Esophagus muscularis mucosa (tissue), 4 donors: ENCODE measurements around the gene RSRC1. TPM values are rescaled to one million over a fixed set of nuclear protein-coding genes. Genes with fewer than 3 reads are reported as not detected.
"Not testable (repeated sequence)": the region's sequence is repeated elsewhere in the genome, so short reads cannot be mapped to it uniquely, and the experiment has no call there.

Source experiments
- DNase-seq: peaks from one replicate; pipeline ENCODE4 v3.0.0-alpha.2; 2017; ENCODE audit errors: extremely low spot score
- H3K27ac ChIP-seq, 4 donors: fragments of 200-600 bp; sonication (generic); replicated peaks in 1 of 4; 1 replicate in 3 of 4; 2 replicates in 1 of 4; pipeline ENCODE4 v1.5.1; 2016 to 2019; ENCODE audit warnings: mild to moderate bottlenecking in 1 of 4
- H3K27me3 ChIP-seq, 4 donors: fragments of 200-600 bp; sonication (generic); one replicate each; pipeline versions ENCODE4 v1.5.1 to v1.6.0; 2016 to 2019
- H3K36me3 ChIP-seq, 4 donors: fragments of 200-600 bp; sonication (generic); one replicate each; pipeline ENCODE4 v1.5.1; 2016 to 2019
- H3K4me1 ChIP-seq, 4 donors: fragments of 200-600 bp; sonication (generic); one replicate each; pipeline ENCODE4 v1.5.1; 2016 to 2019
- H3K4me3 ChIP-seq, 4 donors: fragments of 200-600 bp; sonication (generic); 1 replicate in 2 of 4; 2 replicates in 2 of 4; pipeline ENCODE4 v1.5.1; 2016 to 2019; ENCODE audit warnings: mild to moderate bottlenecking in 4 of 4, moderate library complexity in 1 of 4
- H3K9me3 ChIP-seq, 4 donors: fragments of 200-600 bp; sonication (generic); 1 replicate in 3 of 4; 2 replicates in 1 of 4; pipeline ENCODE4 v1.5.1; 2016 to 2019
- EP300 ChIP-seq: sonication (generic); formaldehyde crosslinking; IDR thresholded peaks from one replicate; pipeline ENCODE4 v1.6.1; 2017; ENCODE audit warnings: antibody characterized with exemption
- POLR2A ChIP-seq: fragments of 450-650 bp; IDR thresholded peaks from one replicate; pipeline ENCODE4 v1.6.1; 2017; ENCODE audit warnings: antibody characterized with exemption, moderate library complexity, mild to moderate bottlenecking, low read depth
- POLR2AphosphoS5 ChIP-seq, 2 donors: sonication (generic); formaldehyde crosslinking; IDR thresholded peaks; one replicate each; pipeline ENCODE4 v1.6.1; 2017; ENCODE audit warnings: antibody characterized with exemption in 2 of 2
- WGBS: methylation state at CpG from one replicate; pipeline ENCODE4 v1.1.5; 2018; 5-methylcytosine and 5-hydroxymethylcytosine counted together
- intact Hi-C: fragments of 100-400 bp; cut with DNase I; formaldehyde crosslinking; loops from one replicate; pipeline ENCODE4 v1.15.1; 2023
- total RNA-seq, 4 donors: library from RNA; depleted of rRNA; stranded (reverse); fragments of >200 nt; gene quantifications; one replicate each; pipeline versions ENCODE4 v1.1.0 to v1.2.1, GENCODE V29; 2016
- TF ChIP-seq, protein P1 (sequence below), 3 experiments: fragments of 200-600 bp in 2 of 3; fragments of 450-650 bp in 1 of 3; sonication (generic) in 2 of 3; IDR thresholded peaks; one replicate each; pipeline ENCODE4 v1.5.1; 2017 to 2019; ENCODE audit warnings: antibody characterized with exemption in 3 of 3, mild to moderate bottlenecking in 2 of 3, moderate library complexity in 1 of 3

Gene RSRC1
- total RNA-seq, 4 donors from 2014 or later: 33.1 to 57.3 (median 40.6) TPM

DNA sequence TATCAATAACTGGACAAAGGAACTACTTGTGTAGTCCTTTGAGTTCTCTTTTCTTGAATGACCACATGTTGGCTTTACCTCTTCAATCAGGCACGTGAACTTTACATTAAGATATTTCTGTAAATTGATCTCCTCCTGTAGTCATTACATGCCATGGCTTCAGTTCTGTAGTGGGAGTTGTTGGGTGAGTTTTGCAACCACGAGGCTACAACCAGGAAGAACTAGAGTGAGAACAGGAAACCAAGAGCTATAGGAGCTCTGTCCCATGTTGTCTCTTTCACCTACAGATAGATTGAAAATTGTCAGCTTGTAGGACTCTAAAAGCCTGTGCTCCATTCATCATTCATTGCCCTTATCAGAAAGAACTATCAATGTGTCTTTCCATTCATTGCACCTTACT is 2.0 kb downstream of the RSRC1 start:
- WGBS: 84% methylated on average over 2 of the region's 2 CpGs
- no peaks in the 10 kb centered on the region for H3K36me3 ChIP-seq
- H3K4me1 ChIP-seq: peaks cover 17 to 34% (median 26%) of the 10 kb centered on the region in 4 donors
- TF ChIP-seq POLR2AphosphoS5 (IDR thresholded peaks at IDR 0.05) (no peak), EP300 (no peak), POLR2A (no peak)
- TF ChIP-seq, protein P1, sequence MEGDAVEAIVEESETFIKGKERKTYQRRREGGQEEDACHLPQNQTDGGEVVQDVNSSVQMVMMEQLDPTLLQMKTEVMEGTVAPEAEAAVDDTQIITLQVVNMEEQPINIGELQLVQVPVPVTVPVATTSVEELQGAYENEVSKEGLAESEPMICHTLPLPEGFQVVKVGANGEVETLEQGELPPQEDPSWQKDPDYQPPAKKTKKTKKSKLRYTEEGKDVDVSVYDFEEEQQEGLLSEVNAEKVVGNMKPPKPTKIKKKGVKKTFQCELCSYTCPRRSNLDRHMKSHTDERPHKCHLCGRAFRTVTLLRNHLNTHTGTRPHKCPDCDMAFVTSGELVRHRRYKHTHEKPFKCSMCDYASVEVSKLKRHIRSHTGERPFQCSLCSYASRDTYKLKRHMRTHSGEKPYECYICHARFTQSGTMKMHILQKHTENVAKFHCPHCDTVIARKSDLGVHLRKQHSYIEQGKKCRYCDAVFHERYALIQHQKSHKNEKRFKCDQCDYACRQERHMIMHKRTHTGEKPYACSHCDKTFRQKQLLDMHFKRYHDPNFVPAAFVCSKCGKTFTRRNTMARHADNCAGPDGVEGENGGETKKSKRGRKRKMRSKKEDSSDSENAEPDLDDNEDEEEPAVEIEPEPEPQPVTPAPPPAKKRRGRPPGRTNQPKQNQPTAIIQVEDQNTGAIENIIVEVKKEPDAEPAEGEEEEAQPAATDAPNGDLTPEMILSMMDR (IDR thresholded peaks at IDR 0.05): no peak
- DNase-seq: no peak
- H3K9me3 ChIP-seq: no peaks in the 10 kb centered on the region
- H3K27me3 ChIP-seq: peaks cover 0 to 24% (median 19%) of the 10 kb centered on the region in 4 donors
- no peak overlapping the region for H3K27ac ChIP-seq
- intact Hi-C loops: no loop called here
- no peak overlapping the region for H3K4me3 ChIP-seq

GRCh38 chr3:158113595-158113994 is 3.7 kb downstream of the RSRC1 start:
- H3K36me3 ChIP-seq, H3K27ac ChIP-seq, H3K4me3 ChIP-seq, H3K27me3 ChIP-seq, intact Hi-C loops, DNase-seq, H3K9me3 ChIP-seq: not testable (repeated sequence)
- peaks cover 13 to 26% (median 19%) of the 10 kb centered on the region in 4 donors for H3K4me1 ChIP-seq
- WGBS: 100% methylated on average over 2 of the region's 2 CpGs

- H3K4me3 ChIP-seq: no peak overlapping the region
- TF ChIP-seq, protein P1 (IDR thresholded peaks at IDR 0.05): no peak
- TF ChIP-seq POLR2A (no peak), EP300 (no peak), POLR2AphosphoS5 (IDR thresholded peaks at IDR 0.05) (no peak)
- no peak for DNase-seq
- H3K4me1 ChIP-seq: no peaks in the 10 kb centered on the region
- intact Hi-C loops: no loop called here
- no peak overlapping the region for H3K27ac ChIP-seq
- no peaks in the 10 kb centered on the region for H3K9me3 ChIP-seq
- H3K36me3 ChIP-seq: peaks cover 15 to 35% (median 25%) of the 10 kb centered on the region in 4 donors
- no peaks in the 10 kb centered on the region for H3K27me3 ChIP-seq
Measured at GRCh38 chr3:158120330-158120729, 10.4 kb downstream of the RSRC1 start.

DNA sequence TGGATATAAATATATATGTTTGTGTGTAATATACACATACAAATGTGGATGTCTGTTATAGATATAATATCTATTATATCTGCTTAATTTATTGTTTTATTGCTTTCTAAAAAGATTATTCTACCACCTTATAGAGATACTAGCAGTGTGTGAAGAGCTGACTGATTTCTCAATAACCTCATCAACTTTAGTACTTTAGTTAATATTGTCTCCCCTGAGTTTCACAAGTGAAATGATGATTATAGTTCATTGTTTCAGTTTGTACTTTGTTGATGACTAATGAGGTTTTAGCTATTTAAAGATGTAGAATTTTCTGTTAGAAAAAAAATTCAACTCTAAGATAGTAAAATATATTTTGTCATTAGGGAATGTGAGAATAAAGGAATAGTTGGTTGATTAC is 11.4 kb downstream of the RSRC1 start:
- intact Hi-C loops: no loop called here
- DNase-seq: no peak
- Histone ChIP-seq H3K27me3 (no peaks in the 10 kb centered on the region), H3K4me1 (no peaks in the 10 kb centered on the region), H3K9me3 (peaks cover 0 to 1% (median 0%) of the 10 kb centered on the region in 4 donors), H3K36me3 (peaks cover 15 to 44% (median 30%) of the 10 kb centered on the region in 4 donors), H3K4me3 (no peak overlapping the region), H3K27ac (no peak overlapping the region)
- TF ChIP-seq POLR2AphosphoS5 (IDR thresholded peaks at IDR 0.05) (no peak), EP300 (no peak), POLR2A (no peak)
- TF ChIP-seq, protein P1 (IDR thresholded peaks at IDR 0.05): no peak

GRCh38 chr3:158122721-158123120 is 12.8 kb downstream of the RSRC1 start:
- Histone ChIP-seq H3K9me3 (peaks cover 0 to 14% (median 0%) of the 10 kb centered on the region in 4 donors), H3K36me3 (peaks cover 19 to 58% (median 33%) of the 10 kb centered on the region in 4 donors)
- H3K4me1 ChIP-seq, H3K27me3 ChIP-seq, DNase-seq, H3K4me3 ChIP-seq, intact Hi-C loops, H3K27ac ChIP-seq: not testable (repeated sequence)
- WGBS: 80% methylated on average over 5 of the region's 5 CpGs
